SU-DHL-6 (cell line): Measurements from ENCODE around the gene SNED1.

Experiments
- CTCF ChIP-seq: fragments of 200-600 bp; sonication (generic); IDR thresholded peaks from one replicate; pipeline ENCODE4 v1.5.1; 2017; ENCODE audit warnings: antibody characterized with exemption, mild to moderate bottlenecking, low read length, moderate library complexity; ENCODE audit not compliant: insufficient read depth, poor library complexity, severe bottlenecking
- EZH2phosphoT487 ChIP-seq: fragments of 200-600 bp; sonication (generic), shearing (Covaris generic); conservative IDR thresholded peaks from 2 replicates; pipeline ENCODE4 v1.6.1; 2018; ENCODE audit warnings: mild to moderate bottlenecking, antibody characterized with exemption, low read length, moderate library complexity, mixed read lengths

GRCh38 chr2:241126201-241126611 lies 127.8 kb downstream of the SNED1 start:
- no peak for TF ChIP-seq CTCF
- TF ChIP-seq EZH2phosphoT487 = no peak
